HepG2 (cell line): ENCODE data around the gene ZNF322. TPM values are rescaled to one million over a fixed set of nuclear protein-coding genes. Genes with fewer than 3 reads are reported as not detected.

Source experiments
- AHR ChIP-seq: IDR thresholded peaks from 2 replicates; pipeline ENCODE4 v1.6.1; 2018; ENCODE audit warnings: missing genetic modification reagents, missing compliant biosample characterization
- DMTF1 ChIP-seq: sonication (generic); formaldehyde crosslinking; IDR thresholded peaks from 2 replicates; pipeline ENCODE4 v1.4.0; 2020; ENCODE audit warnings: mild to moderate bottlenecking, missing genetic modification reagents
- E2F5 ChIP-seq: sonication (generic); formaldehyde crosslinking; conservative IDR thresholded peaks from 2 replicates; pipeline ENCODE4 v1.4.0; 2020; ENCODE audit warnings: missing genetic modification reagents
- HNF1B ChIP-seq: sonication (generic); formaldehyde crosslinking; IDR thresholded peaks from 2 replicates; pipeline ENCODE4 v1.5.1; 2020; ENCODE audit warnings: mild to moderate bottlenecking, moderate library complexity, missing genetic modification reagents
- KLF12 ChIP-seq: sonication (generic); formaldehyde crosslinking; IDR thresholded peaks from 2 replicates; pipeline ENCODE4 v1.4.0; 2020; ENCODE audit warnings: missing genetic modification reagents, borderline replicate concordance
- MAF1 ChIP-seq: sonication (generic); formaldehyde crosslinking; IDR thresholded peaks from 2 replicates; pipeline ENCODE4 v1.5.0; 2020; ENCODE audit warnings: missing genetic modification reagents, borderline replicate concordance
- MEIS2 ChIP-seq: sonication (generic); formaldehyde crosslinking; IDR thresholded peaks from 2 replicates; pipeline ENCODE4 v1.9.0; 2021; ENCODE audit warnings: mild to moderate bottlenecking, missing genetic modification reagents
- NKX3-1 ChIP-seq: sonication (generic); formaldehyde crosslinking; IDR thresholded peaks from 2 replicates; pipeline ENCODE4 v1.5.0; 2020; ENCODE audit warnings: missing genetic modification reagents
- REST ChIP-seq, 2 experiments: IDR thresholded peaks; 2 replicates each; pipeline ENCODE4 v1.6.1; 2011 to 2012; ENCODE audit warnings: low read length in 2 of 2, borderline replicate concordance in 1 of 2, low read depth in 1 of 2, mild to moderate bottlenecking in 1 of 2, moderate library complexity in 1 of 2
- SKI ChIP-seq: fragments of 450-650 bp; IDR thresholded peaks from one replicate; pipeline ENCODE4 v1.6.1; 2018; ENCODE audit warnings: mild to moderate bottlenecking; ENCODE audit not compliant: partially characterized antibody
- SP5 ChIP-seq: IDR thresholded peaks from 2 replicates; pipeline ENCODE4 v1.6.1; 2016; ENCODE audit warnings: low read depth, borderline replicate concordance
- TFAP4 ChIP-seq: sonication (generic); IDR thresholded peaks from 2 replicates; pipeline ENCODE4 v1.6.1; 2016; ENCODE audit warnings: low read depth, borderline replicate concordance
- TSC22D2 ChIP-seq: sonication (generic); formaldehyde crosslinking; IDR thresholded peaks from 2 replicates; pipeline ENCODE4 v1.5.1; 2020; ENCODE audit warnings: missing genetic modification reagents, mild to moderate bottlenecking, borderline replicate concordance
- ZBTB44 ChIP-seq: sonication (generic); formaldehyde crosslinking; IDR thresholded peaks from 2 replicates; pipeline ENCODE4 v1.4.0; 2020; ENCODE audit warnings: missing genetic modification reagents
- ZFY ChIP-seq: sonication (generic); formaldehyde crosslinking; IDR thresholded peaks from 2 replicates; pipeline ENCODE4 v1.4.0; 2020; ENCODE audit warnings: missing genetic modification reagents
- ZNF441 ChIP-seq: sonication (generic); formaldehyde crosslinking; IDR thresholded peaks from 2 replicates; pipeline ENCODE4 v1.7.0; 2021; ENCODE audit warnings: missing genetic modification reagents, borderline replicate concordance
- polyA plus RNA-seq, 8 experiments: library from polyadenylated mRNA; depleted of rRNA in 3 of 8; stranded (reverse) in 7 of 8; unstranded in 1 of 8; fragments of >200 nt; fragmentation: Illumina TruSeq in 4 of 8; extraction: Trizol in 4 of 8; gene quantifications; 2 replicates each; pipeline versions ENCODE4 v1.2.1 to v1.2.3, GENCODE V29; 2011 to 2016; ENCODE audit warnings: low read depth in 4 of 8, missing spikeins in 1 of 8, mixed read lengths in 1 of 8; ENCODE audit not compliant: insufficient read depth in 1 of 8
- total RNA-seq, 5 experiments: library from RNA; depleted of rRNA; stranded (reverse); fragments of >200 nt; fragmentation: Illumina TruSeq; extraction: Trizol; gene quantifications; 2 replicates each; pipeline ENCODE4 v1.2.3, GENCODE V29; 2016; ENCODE audit warnings: low read depth in 1 of 5

Gene ZNF322
- total and polyA plus RNA-seq, 2 of the 13 experiments (the other 11 are each of a cell fraction or from before 2014, with no cell fraction given), result 8.3 to 22.8 TPM

GRCh38 chr6:26596579-26597388 lies 62.8 kb downstream of the ZNF322 start, which contains the start of gene ABT1 (continued):
- TF ChIP-seq SKI, result peak; percentile 68
- TF ChIP-seq E2F5 (CRISPR knock-in tag), result no peak; the same call in 1 of the 2 replicates
- TF ChIP-seq DMTF1 (CRISPR knock-in tag), result peak; percentile 78; the same call in 1 of the 2 replicates
- TF ChIP-seq TSC22D2 (CRISPR knock-in tag), result peak; percentile 99
- TF ChIP-seq ZNF441 (CRISPR knock-in tag), result peak; percentile 86
- peak; percentile 64; the same call in 1 of the 2 replicates for TF ChIP-seq MAF1 (CRISPR knock-in tag)
- TF ChIP-seq ZFY (CRISPR knock-in tag), result peak; percentile 100
- TF ChIP-seq REST (IDR thresholded peaks at IDR 0.05; ENCODE audit: borderline replicate concordance in 1 of 2, low read depth in 1 of 2, low read length in 2 of 2), result peak in 1 of 2 experiments; percentile 54; a peak in 1 of 4 replicates
- TF ChIP-seq NKX3-1 (CRISPR knock-in tag), result peak; percentile 44; the same call in 1 of the 2 replicates
- TF ChIP-seq HNF1B (CRISPR knock-in tag), result peak; percentile 99
- 0 out of 2 replicates have a peak, but pooled peaks have one; percentile 58 for TF ChIP-seq ZBTB44
- peak; percentile 87 for TF ChIP-seq MEIS2
- TF ChIP-seq SP5 (CRISPR knock-in tag), result peak; percentile 89
- peak; percentile 98; the same call in 1 of the 2 replicates for TF ChIP-seq AHR (CRISPR knock-in tag)
- no peak for TF ChIP-seq KLF12 (CRISPR knock-in tag)
- TF ChIP-seq TFAP4, result peak; percentile 24; the same call in 1 of the 2 replicates
